Measurements from ENCODE around the gene STK11.
"Not testable (repeated sequence)": the region's sequence is repeated elsewhere in the genome, so short reads cannot be mapped to it uniquely, and the experiment has no call there.

The STK11 gene

DNA sequence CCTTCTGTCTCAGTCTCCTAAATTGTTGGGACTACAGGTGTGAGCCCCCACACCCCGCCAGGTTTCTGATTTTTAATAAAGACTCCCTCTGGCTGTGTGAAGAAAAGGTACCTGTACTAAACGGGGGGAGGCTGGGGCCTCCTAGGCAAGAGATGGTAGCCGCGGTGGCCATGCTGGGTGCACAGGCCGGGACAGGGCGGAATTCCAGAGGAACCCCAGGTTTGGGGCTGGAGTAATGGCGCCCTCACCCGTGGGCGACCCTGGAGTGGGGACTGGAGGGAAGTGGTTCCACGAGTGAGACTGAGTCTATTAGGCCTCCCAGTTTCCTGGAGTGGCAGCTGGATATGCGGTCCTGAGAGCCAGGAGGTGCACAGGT lies 33.8 kb downstream of the STK11 start:
- Histone ChIP-seq H3K27me3 (ENCODE audit: insufficient read depth, low read length) (no peaks in the 10 kb centered on the region; the same call in 1 of the 2 replicates), H3K9me3 (ENCODE audit: insufficient read depth, low read depth, low read length) (no peaks in the 10 kb centered on the region), H3K36me3 (ENCODE audit: insufficient read depth, low read depth, low read length) (peaks cover 9% of the 10 kb centered on the region), H3K4me1 (ENCODE audit: insufficient read depth, low read length) (no peaks in the 10 kb centered on the region), H3K4me3 (ENCODE audit: low read length) (peak overlapping the region; percentile 70; the same call in 1 of the 2 replicates), H3K9ac (ENCODE audit: low read depth, low read length) (no peak overlapping the region; the same call in 1 of the 2 replicates), H3K27ac (ENCODE audit: low read length) (no peak overlapping the region)

DNA sequence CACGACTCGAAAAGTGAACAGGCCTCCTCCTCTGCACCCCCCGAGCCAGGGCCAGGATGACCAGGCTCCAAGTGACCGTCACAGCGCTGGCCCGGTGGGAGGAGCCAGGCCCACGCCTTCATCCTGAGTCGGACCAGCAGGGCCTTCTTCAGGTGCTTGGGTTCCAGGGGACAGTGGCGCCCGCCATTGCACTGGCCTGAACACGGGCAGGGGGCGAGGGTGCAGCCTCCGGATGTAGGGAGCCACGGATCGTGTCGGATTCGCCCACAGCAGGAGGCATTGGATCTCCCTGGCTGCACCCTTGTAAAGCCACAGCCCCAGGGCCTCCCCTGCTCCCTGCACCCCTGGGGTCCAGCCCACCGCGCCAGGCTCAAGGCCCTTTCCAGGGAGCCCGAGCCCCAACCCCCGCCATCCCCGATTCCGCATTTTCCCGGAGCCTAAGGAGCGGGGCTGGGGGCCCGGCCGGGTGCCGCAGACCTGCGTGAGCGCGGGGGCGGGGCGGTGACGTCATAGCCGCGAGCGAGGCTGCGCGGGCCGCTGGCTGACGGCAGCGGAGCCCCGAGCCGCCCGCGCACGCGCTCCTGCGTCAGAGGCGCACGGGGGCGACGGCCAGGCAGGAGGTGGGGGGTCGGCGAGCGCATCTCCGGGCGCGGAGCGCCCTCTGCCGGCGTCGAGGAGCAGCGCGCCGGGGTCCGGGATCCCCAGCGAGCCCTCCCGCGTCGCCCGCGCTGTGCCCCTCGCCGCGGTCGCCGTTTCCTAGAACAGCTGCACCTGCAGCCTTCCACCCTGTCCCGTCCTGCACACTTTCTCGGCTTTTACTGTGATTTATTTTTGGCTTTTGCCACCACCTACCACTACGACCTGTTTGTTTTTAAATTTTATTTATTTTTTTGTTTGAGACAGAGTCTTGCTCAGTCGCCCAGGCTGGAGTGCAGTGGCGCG lies 34.5 kb downstream of the STK11 start:
- peak overlapping the region; percentile 76; the same call in 1 of the 2 replicates for H3K9ac ChIP-seq (ENCODE audit: low read depth, low read length)
- H3K9me3 ChIP-seq (ENCODE audit: insufficient read depth, low read depth, low read length), result no peaks in the 10 kb centered on the region
- H3K36me3 ChIP-seq (ENCODE audit: insufficient read depth, low read depth, low read length), result peaks cover 7% of the 10 kb centered on the region
- no peak overlapping the region for H3K27ac ChIP-seq (ENCODE audit: low read length)
- H3K4me3 ChIP-seq (ENCODE audit: low read length), result peak overlapping the region; percentile 70
- no peaks in the 10 kb centered on the region; the same call in 1 of the 2 replicates for H3K27me3 ChIP-seq (ENCODE audit: insufficient read depth, low read length)
- H3K4me1 ChIP-seq (ENCODE audit: insufficient read depth, low read length), result 0 out of 2 replicates have a peak, but pooled peaks cover 4% of the 10 kb centered on the region

- Histone ChIP-seq H3K27me3 (ENCODE audit: insufficient read depth, low read length) (no peaks in the 10 kb centered on the region; the same call in 1 of the 2 replicates), H3K4me3 (ENCODE audit: low read length) (peak overlapping the region; percentile 78; the same call in 1 of the 2 replicates), H3K9me3 (ENCODE audit: insufficient read depth, low read depth, low read length) (no peaks in the 10 kb centered on the region), H3K4me1 (ENCODE audit: insufficient read depth, low read length) (0 out of 2 replicates have a peak, but pooled peaks cover 4% of the 10 kb centered on the region), H3K27ac (ENCODE audit: low read length) (no peak overlapping the region), H3K36me3 (ENCODE audit: insufficient read depth, low read depth, low read length) (no peaks in the 10 kb centered on the region), H3K9ac (ENCODE audit: low read depth, low read length) (no peak overlapping the region)
These were observed 35.3 kb downstream of the STK11 start for GRCh38 chr19:1240925-1241324.

- H3K4me3 ChIP-seq (ENCODE audit: low read length), result peak within 1 kb of the TSS; percentile 78
- H3K36me3 ChIP-seq (ENCODE audit: insufficient read depth, low read depth, low read length), result no peaks in the 10 kb centered on the region
- H3K9ac ChIP-seq (ENCODE audit: low read depth, low read length), result peak within 1 kb of the TSS; percentile 74; the same call in 1 of the 2 replicates
- no peaks in the 10 kb centered on the region; the same call in 1 of the 2 replicates for H3K27me3 ChIP-seq (ENCODE audit: insufficient read depth, low read length)
- H3K9me3 ChIP-seq (ENCODE audit: insufficient read depth, low read depth, low read length), result no peaks in the 10 kb centered on the region
- 0 out of 2 replicates have a peak, but pooled peaks cover 4% of the 10 kb centered on the region for H3K4me1 ChIP-seq (ENCODE audit: insufficient read depth, low read length)
- H3K27ac ChIP-seq (ENCODE audit: low read length), result no peak within 1 kb of the TSS
These were observed 36.0 kb downstream of the STK11 start, which contains the start of gene ATP5F1D for GRCh38 chr19:1241417-1242095. TSS of gene ATP5F1D (plus strand) at chr19:1241751. CDS start at chr19:1241851, 100 bp downstream.

DNA sequence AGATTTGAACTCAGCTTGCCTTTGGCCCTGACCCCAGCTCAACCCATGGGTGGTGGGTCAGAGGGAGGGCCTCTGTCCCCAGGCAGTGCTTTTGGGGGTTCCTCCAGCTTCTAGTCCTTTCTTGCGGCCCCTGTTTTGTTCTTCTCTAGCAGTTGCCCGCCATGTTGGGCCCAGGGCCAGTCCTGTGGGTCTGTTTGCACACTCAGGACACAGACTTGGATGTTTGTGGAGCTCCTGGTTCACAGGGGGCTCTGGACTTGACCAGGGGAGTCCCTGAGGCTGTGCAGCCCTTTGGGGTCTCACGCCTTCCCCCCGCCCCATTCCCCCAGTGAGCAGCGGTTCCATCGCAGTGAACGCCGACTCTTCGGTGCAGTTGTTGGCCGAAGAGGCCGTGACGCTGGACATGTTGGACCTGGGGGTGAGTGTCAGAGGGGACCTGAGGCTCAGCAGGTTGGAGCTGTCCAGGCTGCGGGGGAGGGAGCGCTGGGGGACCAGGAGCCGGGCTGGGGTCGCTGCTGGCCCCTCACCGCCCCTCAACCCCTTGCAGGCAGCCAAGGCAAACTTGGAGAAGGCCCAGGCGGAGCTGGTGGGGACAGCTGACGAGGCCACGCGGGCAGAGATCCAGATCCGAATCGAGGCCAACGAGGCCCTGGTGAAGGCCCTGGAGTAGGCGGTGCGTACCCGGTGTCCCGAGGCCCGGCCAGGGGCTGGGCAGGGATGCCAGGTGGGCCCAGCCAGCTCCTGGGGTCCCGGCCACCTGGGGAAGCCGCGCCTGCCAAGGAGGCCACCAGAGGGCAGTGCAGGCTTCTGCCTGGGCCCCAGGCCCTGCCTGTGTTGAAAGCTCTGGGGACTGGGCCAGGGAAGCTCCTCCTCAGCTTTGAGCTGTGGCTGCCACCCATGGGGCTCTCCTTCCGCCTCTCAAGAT lies 38.5 kb downstream of the STK11 start:
- H3K27ac ChIP-seq (ENCODE audit: low read length), result no peak overlapping the region
- H3K4me1 ChIP-seq (ENCODE audit: insufficient read depth, low read length), result 0 out of 2 replicates have a peak, but pooled peaks cover 4% of the 10 kb centered on the region
- H3K36me3 ChIP-seq (ENCODE audit: insufficient read depth, low read depth, low read length), result no peaks in the 10 kb centered on the region
- no peaks in the 10 kb centered on the region for H3K9me3 ChIP-seq (ENCODE audit: insufficient read depth, low read depth, low read length)
- H3K9ac ChIP-seq (ENCODE audit: low read depth, low read length), result no peak overlapping the region
- H3K4me3 ChIP-seq (ENCODE audit: low read length), result no peak overlapping the region
- no peaks in the 10 kb centered on the region; the same call in 1 of the 2 replicates for H3K27me3 ChIP-seq (ENCODE audit: insufficient read depth, low read length)

GRCh38 chr19:1244693-1245451 lies 39.3 kb downstream of the STK11 start:
- Histone ChIP-seq H3K9ac (ENCODE audit: low read depth, low read length) (no peak overlapping the region), H3K36me3 (ENCODE audit: insufficient read depth, low read depth, low read length) (0 out of 2 replicates have a peak, but pooled peaks cover 2% of the 10 kb centered on the region), H3K9me3 (ENCODE audit: insufficient read depth, low read depth, low read length) (no peaks in the 10 kb centered on the region), H3K27ac (ENCODE audit: low read length) (no peak overlapping the region), H3K4me1 (ENCODE audit: insufficient read depth, low read length) (0 out of 2 replicates have a peak, but pooled peaks cover 4% of the 10 kb centered on the region), H3K4me3 (ENCODE audit: low read length) (no peak overlapping the region), H3K27me3 (ENCODE audit: insufficient read depth, low read length) (no peaks in the 10 kb centered on the region; the same call in 1 of the 2 replicates)

DNA sequence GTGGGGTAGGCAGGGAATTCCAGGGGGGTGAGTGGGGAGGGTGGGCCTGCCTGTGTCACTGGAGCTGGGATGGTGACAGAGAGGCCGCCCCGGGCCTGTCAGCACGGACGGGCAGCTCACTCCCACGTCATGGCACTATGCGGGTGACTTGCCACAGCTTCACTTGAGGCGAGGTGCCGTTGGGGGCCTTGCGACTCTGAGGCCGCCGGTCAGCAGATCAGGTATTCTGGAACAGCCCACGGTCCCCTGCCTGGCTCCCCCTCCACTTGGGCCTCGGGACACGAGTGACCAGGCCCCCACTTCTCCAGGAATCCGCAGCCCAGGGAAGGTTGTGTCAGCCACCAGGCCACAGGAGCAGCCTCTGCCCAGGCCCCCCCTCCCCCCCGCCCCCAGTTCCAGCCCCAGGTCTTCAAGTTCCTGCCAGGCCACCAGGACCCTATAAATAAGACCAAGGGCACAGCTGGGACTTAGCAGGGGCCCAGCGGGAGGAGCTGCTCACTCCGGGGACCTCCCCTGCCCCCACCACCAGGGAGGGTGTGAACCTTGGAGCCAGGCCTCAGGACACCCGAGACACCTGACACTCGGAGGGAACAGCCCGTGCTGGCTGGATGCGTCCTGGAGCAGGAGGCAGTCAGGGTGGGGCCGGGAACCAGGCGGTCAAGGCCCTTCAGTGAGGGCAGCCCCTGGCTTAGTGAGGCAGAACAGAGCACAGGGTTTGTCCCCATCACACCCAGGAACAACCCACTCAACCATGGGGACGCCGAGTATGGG lies 40.1 kb downstream of the STK11 start:
- no peak overlapping the region for H3K4me3 ChIP-seq (ENCODE audit: low read length)
- H3K36me3 ChIP-seq (ENCODE audit: insufficient read depth, low read depth, low read length), result 0 out of 2 replicates have a peak, but pooled peaks cover 3% of the 10 kb centered on the region
- H3K27ac ChIP-seq (ENCODE audit: low read length), result no peak overlapping the region
- no peaks in the 10 kb centered on the region; the same call in 1 of the 2 replicates for H3K27me3 ChIP-seq (ENCODE audit: insufficient read depth, low read length)
- no peak overlapping the region for H3K9ac ChIP-seq (ENCODE audit: low read depth, low read length)
- H3K9me3 ChIP-seq (ENCODE audit: insufficient read depth, low read depth, low read length), result no peaks in the 10 kb centered on the region
- H3K4me1 ChIP-seq (ENCODE audit: insufficient read depth, low read length), result 0 out of 2 replicates have a peak, but pooled peaks cover 4% of the 10 kb centered on the region

DNA sequence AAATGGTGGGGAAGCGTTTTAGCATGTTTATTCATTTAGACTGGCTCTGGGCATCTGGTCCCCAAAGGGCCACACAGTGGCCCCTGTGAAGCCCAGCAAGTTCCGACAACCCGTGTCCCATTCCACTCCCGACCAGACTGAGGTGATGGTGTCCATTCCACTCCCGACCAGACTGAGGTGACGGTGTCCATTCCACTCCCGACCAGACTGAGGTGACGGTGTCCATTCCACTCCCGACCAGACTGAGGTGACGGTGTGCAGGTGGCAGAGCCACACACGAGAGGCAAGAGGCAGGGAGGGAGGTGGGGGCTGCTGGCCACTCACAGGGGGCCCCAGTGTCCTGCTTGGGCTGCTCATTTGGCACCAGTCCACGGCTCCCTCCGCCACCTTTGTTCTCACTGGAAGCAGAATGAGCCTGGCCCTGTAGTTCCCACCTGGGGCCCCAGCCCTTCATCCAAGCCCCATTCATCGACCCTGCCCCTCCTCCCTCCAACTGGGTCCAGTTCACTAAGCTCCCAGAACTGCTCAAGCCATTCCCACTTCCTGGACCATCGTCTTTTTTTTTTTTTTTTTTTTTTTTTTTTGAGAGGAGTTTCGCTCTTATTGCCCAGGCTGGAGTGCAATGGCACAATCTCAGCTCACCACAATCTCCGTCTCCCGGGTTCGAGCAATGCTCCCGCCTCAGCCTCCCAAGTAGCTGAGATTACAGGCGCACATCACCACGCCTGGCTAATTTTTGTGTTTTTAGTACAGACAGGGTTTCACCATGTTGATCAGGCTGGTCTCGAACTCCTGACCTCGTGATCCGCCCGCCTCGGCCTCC lies 40.9 kb downstream of the STK11 start:
- not testable (repeated sequence) for H3K27me3 ChIP-seq (ENCODE audit: insufficient read depth, low read length); H3K4me3 ChIP-seq (ENCODE audit: low read length); H3K9me3 ChIP-seq (ENCODE audit: insufficient read depth, low read depth, low read length); H3K4me1 ChIP-seq (ENCODE audit: insufficient read depth, low read length); H3K9ac ChIP-seq (ENCODE audit: low read depth, low read length); H3K27ac ChIP-seq (ENCODE audit: low read length); H3K36me3 ChIP-seq (ENCODE audit: insufficient read depth, low read depth, low read length)

DNA sequence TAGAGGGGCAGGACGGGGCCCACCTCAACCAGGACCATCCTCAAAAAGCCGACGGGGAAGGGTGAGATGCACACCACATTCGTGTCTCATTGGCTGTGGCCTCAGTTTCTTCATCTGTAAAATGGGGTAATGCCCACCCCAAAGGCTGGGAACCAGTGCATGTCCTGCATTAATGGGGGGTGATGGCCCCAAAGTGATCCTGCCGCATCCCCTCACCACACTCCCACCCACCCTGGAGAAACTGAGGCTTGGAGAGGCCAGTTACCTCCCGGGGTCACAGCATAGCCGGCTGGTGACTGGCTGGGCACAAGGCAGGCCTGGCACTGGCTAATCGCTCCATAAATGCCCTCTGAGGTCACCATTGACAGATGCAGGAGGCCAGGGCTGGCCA lies 42.2 kb downstream of the STK11 start:
- 0 out of 2 replicates have a peak, but pooled peaks cover 4% of the 10 kb centered on the region for H3K4me1 ChIP-seq (ENCODE audit: insufficient read depth, low read length)
- H3K36me3 ChIP-seq (ENCODE audit: insufficient read depth, low read depth, low read length), result peaks cover 17% of the 10 kb centered on the region
- no peaks in the 10 kb centered on the region for H3K9me3 ChIP-seq (ENCODE audit: insufficient read depth, low read depth, low read length)
- no peaks in the 10 kb centered on the region for H3K27me3 ChIP-seq (ENCODE audit: insufficient read depth, low read length)
- no peak overlapping the region for H3K27ac ChIP-seq (ENCODE audit: low read length)
- no peak overlapping the region; the same call in 1 of the 2 replicates for H3K9ac ChIP-seq (ENCODE audit: low read depth, low read length)
- peak overlapping the region; percentile 76; the same call in 1 of the 2 replicates for H3K4me3 ChIP-seq (ENCODE audit: low read length)
